Measurements from ENCODE around the gene PTGDS.

PTGDS gene

GRCh38 chr9:136957901-136958300 lies 19.4 kb upstream of the PTGDS start:
- no peak for FAIRE-seq
- no peak for DNase-seq (ENCODE audit: low spot score)

DNA sequence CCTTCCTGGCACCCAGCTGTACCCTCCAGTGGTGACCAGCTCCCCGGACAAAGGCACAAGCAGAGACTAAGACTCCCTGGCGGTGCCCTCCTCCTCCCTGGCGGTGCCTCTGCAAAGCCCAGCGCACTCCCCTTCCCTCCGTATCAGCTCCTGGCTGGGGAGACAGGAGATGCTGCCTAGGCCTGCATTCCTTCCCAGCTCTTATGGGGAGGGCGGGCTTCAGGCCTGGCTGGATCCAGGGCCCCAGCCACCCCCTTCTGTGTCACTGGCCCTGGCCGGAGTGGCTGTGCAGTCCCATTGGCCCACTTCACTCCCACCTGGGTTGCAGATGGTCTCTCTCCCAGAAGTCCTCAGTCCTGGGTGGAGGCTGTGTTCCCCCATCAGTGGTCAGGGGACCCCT lies 18.8 kb upstream of the PTGDS start:
- FAIRE-seq, result no peak
- no peak for DNase-seq (ENCODE audit: low spot score)

GRCh38 chr9:136958898-136959850 lies 18.1 kb upstream of the PTGDS start:
- FAIRE-seq (no peak), DNase-seq (ENCODE audit: low spot score) (no peak)

DNA sequence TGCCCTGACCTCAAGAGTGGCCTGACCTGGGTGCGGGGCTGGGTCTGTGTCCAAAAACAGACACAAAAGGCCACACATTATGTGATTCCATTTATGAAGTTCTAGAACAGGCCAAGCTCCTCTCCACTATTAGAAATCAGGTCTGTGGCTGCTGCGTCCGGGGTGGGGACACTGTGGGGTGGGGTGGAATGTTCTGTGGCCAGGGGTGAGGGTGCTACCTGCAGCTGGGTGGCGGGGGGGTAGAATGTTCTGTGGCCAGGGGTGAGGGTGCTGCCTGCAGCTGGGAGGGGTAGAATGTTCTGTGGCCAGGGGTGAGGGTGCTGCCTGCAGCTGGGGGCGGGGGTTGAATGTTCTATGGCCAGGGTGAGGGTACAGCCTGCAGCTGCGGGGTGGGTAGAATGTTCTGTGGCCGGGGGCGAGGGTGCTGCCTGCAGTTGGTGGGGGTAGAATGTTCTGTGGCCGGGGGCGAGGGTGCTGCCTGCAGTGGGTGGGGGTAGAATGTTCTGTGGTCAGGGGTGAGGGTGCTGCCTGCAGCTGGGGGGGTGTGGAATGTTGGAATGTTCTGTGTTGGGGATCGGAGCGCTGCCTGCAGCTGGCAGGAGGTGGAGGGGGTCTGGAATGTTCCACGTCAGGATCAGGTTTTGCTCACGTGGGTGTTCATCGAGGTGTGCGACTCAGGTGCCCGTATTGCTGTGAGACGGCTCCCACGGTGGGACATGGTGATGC lies 16.9 kb upstream of the PTGDS start:
- peak; percentile 62 for FAIRE-seq
- no peak for DNase-seq (ENCODE audit: low spot score)

- FAIRE-seq, result no peak
- DNase-seq (ENCODE audit: low spot score), result no peak
Observed at GRCh38 chr9:136960938-136961275, 16.4 kb upstream of the PTGDS start.

DNA sequence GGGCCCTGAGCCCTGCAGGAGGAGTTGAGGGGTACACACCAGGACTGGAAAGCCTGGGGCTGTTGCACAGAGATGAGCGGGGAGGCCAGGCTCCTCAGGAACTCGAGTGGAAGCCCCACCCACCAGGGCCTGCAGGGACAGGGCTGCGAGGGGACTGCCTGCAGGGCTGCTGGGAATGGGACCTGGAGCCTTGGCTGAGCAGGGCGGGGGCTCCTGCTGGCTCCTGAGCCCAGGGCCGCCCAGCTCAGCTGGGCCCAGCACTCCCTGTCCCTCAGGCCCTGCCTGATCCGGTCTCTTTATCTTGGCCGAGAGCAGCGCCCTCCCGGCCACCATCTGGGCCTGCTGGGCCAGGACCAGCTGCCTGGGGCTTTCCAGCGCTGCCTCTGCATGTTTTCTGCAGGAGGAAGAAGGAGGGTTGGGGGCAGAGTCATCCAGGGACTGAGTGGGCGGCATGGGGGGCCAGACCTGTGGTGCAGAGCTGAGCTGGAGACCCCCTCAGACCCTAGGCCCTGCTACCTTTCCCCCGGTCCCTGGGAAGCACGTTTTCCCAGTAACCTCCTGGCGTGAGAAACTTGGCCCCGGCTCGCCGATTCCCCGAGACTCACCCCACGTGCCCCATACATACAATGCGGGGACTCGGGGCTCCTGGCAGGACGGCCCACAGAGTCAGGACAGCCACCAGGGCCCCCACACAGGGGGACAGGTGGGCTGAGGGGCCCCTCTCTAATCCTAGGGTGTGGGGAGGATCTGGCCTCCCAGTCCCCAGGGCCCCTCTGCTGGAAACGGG lies 15.8 kb upstream of the PTGDS start:
- DNase-seq (ENCODE audit: low spot score) (no peak), FAIRE-seq (no peak)

GRCh38 chr9:136962163-136962562 lies 15.1 kb upstream of the PTGDS start:
- FAIRE-seq, result no peak
- DNase-seq (ENCODE audit: low spot score), result no peak

DNA sequence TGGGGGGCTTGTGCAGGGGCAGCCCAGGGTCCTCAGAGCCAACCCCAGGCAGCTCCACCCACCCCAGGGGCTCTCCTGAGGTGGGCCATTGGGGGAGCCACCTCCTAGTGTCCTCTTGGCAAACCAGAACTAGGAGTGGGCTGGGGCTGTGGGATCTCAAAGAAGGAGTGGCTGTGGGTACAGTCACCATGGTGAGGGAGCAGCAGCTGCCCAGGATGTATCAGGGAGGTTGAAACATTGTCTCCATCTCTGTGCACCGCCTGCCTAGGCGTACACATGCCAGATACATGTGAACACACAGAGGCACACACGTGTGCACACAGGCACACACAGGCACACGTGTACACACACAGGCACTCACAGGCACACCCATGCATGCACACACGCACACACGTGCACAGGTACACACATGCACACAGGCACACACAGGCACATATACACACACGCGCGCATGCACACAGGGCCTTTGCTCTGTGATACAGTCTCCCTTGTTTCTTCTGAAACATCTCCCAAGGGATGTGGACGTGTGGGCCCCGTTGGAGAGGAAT lies 14.5 kb upstream of the PTGDS start:
- no peak for DNase-seq (ENCODE audit: low spot score)
- FAIRE-seq, result no peak

DNA sequence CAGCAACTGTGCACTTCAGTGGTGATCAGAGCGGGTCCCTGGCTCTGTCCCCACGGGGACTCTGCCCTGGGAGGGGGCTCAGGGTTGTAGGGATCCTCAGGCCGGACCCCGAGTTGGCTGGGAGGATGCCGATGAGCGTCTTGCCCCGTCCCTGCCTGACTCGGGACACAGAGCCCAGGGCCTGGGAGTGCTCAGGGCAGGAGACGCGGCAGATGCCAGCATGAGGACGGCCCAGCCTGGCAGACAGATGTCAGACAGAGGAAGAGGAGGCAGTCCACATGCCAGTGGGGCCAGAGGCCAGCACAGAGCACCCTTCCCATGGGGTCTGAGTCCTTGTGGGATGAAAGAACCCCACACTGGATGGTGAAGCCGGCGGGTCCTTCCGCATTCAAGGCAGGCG lies 14.0 kb upstream of the PTGDS start:
- DNase-seq (ENCODE audit: low spot score), result no peak
- FAIRE-seq, result no peak

- no peak for DNase-seq (ENCODE audit: low spot score)
- no peak for FAIRE-seq
Observed at GRCh38 chr9:136963751-136964150, 13.6 kb upstream of the PTGDS start.

- DNase-seq (ENCODE audit: low spot score) (no peak), FAIRE-seq (no peak)
Observed at GRCh38 chr9:136964171-136964689, 13.1 kb upstream of the PTGDS start.

DNA sequence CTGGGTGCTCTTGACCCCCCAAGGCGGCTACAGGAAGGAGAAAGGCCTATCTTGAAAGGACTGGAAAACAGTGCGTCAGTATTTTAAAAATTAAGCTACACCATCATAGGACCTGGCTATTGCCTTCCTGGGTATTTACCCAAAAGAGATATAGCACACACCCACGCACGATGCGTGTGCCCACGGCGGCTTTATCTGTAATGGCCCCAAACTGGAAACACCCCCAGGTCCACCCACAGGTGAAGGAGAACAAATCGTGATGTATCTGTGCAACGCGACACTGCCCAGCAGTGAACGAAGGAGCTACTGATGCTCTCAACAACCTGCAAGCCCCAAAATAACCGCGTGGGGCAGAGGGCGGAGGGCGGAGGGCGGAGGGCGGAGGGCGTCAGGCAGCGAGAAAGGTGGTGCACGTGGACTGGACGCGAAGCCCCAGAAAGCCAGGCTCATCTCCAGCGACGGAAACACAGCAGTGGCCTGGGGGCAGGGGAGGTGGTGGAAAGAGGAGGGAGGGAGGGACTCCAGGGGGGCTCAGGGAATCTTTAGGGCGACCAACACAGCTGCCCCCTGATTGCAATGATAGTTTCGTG lies 12.4 kb upstream of the PTGDS start:
- DNase-seq (ENCODE audit: low spot score), result no peak
- no peak for FAIRE-seq

- FAIRE-seq (no peak), DNase-seq (ENCODE audit: low spot score) (no peak)
Observed at GRCh38 chr9:136965771-136966484, 11.4 kb upstream of the PTGDS start.

GRCh38 chr9:136968333-136969127 lies 8.8 kb upstream of the PTGDS start:
- no peak for DNase-seq (ENCODE audit: low spot score)
- FAIRE-seq, result no peak

GRCh38 chr9:136969150-136969549 lies 8.2 kb upstream of the PTGDS start:
- FAIRE-seq, result no peak
- DNase-seq (ENCODE audit: low spot score), result no peak

GRCh38 chr9:136969774-136970173 lies 7.5 kb upstream of the PTGDS start:
- DNase-seq (ENCODE audit: low spot score) (no peak), FAIRE-seq (no peak)

- FAIRE-seq, result no peak
- no peak for DNase-seq (ENCODE audit: low spot score)
Observed at GRCh38 chr9:136970361-136970760, 6.9 kb upstream of the PTGDS start.

DNA sequence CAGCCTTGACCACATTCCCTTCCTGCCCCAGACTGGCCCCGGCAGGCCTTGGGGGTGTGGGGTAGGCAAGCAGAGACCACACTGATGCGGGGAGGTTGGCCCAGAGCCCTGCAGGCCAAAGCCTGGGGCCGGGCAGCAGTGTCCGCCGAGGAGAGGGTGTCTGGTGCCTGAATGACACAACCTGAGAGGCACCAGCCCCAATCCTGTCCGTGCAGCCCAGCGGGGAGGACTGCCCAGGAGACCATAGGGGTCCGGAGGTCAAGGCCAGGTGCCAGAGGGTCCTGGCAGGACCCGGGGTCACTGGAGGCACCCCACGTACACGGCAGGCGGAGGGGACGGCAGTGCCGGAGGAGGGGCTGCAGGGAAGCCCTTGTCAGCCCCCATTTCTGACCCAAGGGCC lies 5.6 kb upstream of the PTGDS start:
- no peak for DNase-seq (ENCODE audit: low spot score)
- FAIRE-seq, result no peak

DNA sequence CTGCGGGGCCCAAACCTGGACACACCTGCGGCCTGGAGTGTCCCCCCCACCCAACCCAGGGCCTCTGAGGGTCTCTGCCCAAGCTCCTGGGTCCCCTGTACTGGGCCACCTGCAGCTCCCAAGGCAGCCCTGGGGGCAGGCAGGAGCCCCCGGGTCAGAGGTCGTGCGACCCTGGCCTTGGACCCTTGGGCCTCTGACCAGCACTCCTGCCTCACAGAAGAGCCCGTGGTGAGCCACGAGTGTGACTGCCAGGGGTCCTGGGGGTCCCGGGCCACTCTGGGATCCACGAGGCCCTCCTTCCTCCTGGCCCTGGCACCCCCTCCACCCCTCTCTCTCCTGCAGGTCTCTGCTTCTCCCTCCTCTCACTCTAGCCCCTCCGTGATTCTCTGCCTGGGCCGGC lies 5.0 kb upstream of the PTGDS start:
- FAIRE-seq (no peak), DNase-seq (ENCODE audit: low spot score) (no peak)

DNA sequence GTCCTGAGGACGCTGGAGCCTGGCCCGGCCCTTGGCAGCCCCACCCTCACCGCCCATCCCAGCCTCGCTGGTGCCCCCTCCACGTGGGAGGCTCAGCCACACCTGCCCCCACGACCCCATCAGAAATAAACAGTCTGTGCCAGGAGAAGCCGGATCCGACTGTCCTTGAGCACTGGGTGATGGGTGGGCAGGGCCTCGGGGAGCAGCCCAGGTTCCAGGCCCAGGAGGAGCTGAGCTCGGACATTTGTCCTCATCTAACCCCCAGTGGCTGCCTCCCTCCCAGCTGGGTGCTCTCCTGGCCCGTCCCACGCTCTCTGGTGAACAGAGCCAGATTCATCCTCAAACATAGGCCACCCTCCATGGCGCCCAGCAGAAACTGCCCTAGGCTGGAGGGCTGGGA lies 4.6 kb upstream of the PTGDS start:
- FAIRE-seq (no peak), DNase-seq (ENCODE audit: low spot score) (no peak)

Measured in urothelium cell line (cell line).